Motor neuron (in vitro differentiated cells): Measurements from ENCODE around the gene CHD5. TPM values are rescaled to one million over a fixed set of nuclear protein-coding genes. Genes with fewer than 3 reads are reported as not detected.
A peak's percentile ranks its signal among the peaks of the same experiment; 100 is the strongest.
"Not testable (repeated sequence)": the region's sequence is repeated elsewhere in the genome, so short reads cannot be mapped to it uniquely, and the experiment has no call there.

Source experiments
- ATAC-seq, 8 experiments: fragments of 200-7000 bp; cut with Tn5 transposase; replicated peaks in 6 of 8; 2 replicates each; pipeline ENCODE4 v1.8.0; 2021; ENCODE audit warnings: mild to moderate bottlenecking in 8 of 8, moderate library complexity in 8 of 8
- H3K27ac ChIP-seq, 2 donors: fragments of 250-450 bp; sonication (Bioruptor Pico); 2 replicates each; pipeline ENCODE4 v1.9.0; 2021; ENCODE audit warnings: antibody characterized with exemption in 2 of 2, mild to moderate bottlenecking in 2 of 2, moderate library complexity in 1 of 2
- H3K4me1 ChIP-seq, 2 donors: fragments of 250-450 bp; sonication (Bioruptor Pico); replicated peaks in 1 of 2; 2 replicates each; pipeline ENCODE4 v1.6.1; 2021; ENCODE audit warnings: antibody characterized with exemption in 2 of 2, mild to moderate bottlenecking in 2 of 2, moderate library complexity in 1 of 2
- H3K4me3 ChIP-seq, 5 donors: fragments of 250-450 bp; sonication (Bioruptor Pico); 2 replicates each; pipeline ENCODE4 v1.9.0; 2021; ENCODE audit warnings: antibody characterized with exemption in 5 of 5, mild to moderate bottlenecking in 5 of 5, moderate library complexity in 4 of 5
- WGBS, 10 experiments: fragments of 450-650 bp; shearing (Covaris generic); methylation state at CpG; one replicate each; pipeline ENCODE4 v1.0.0; 2022; 5-methylcytosine and 5-hydroxymethylcytosine counted together
- in situ Hi-C, 9 experiments: fragments of 400-800 bp; cut with MboI; loops; one replicate each; pipeline ENCODE4 v1.15.0; 2021; ENCODE audit warnings: low sequenced_read_pairs in 9 of 9, low pct_unique_long_range_greater_than_20kb in 2 of 9; ENCODE audit not compliant: unreplicated experiment in 9 of 9
- total RNA-seq, 8 experiments: library from RNA; unstranded; fragments of 300-600 nt; gene quantifications; 2 replicates each; pipeline versions ENCODE4 v1.2.3 to v1.2.4, GENCODE V29; 2022

The CHD5 gene
- 10 to 100 TPM in 1 of 8 experiments, 1 to 10 TPM in 1, under 1 TPM in 6; 0.15 to 18.4 (median 0.63) TPM for total RNA-seq

GRCh38 chr1:6180268-6180706 is at the start of gene CHD5:
Gene CHD5, minus strand, starts transcription at chr1:6180321. Its CDS starts 298 bp downstream, at chr1:6180023.
- peaks cover 27 to 28% of the 10 kb centered on the region in 2 donors for H3K4me1 ChIP-seq
- peak in 6 of 8 experiments; percentile 19 to 62 (median 34) for ATAC-seq
- H3K27ac ChIP-seq, result no peak within 1 kb of the TSS
- peak within 1 kb of the TSS; percentile 20 to 44 (median 32) for H3K4me3 ChIP-seq
- no CpG with 5 or more reads among the region's 57 CpGs for WGBS, 10 experiments
- in situ Hi-C loops, result loop anchor here in 3 of 9 experiments (25.0 kb wide), 1 partner anchor 118 kb away; no protein-coding TSS in a partner anchor

GRCh38 chr1:6225651-6226050 is 45.5 kb upstream of the CHD5 start:
- no peak overlapping the region for H3K27ac ChIP-seq
- ATAC-seq, result peak in 3 of 8 experiments; percentile 1 to 12 (median 7)
- no peak overlapping the region for H3K4me3 ChIP-seq
- in situ Hi-C loops, result loop anchor here in 4 of 9 experiments (25.0 kb wide), 4 partner anchors 112 to 262 kb away; partner anchors contain the start of gene PLEKHG5 (in 1 of the 4)
- WGBS, 10 experiments, result 94 to 100% (median 100%) methylated on average over 2 to 6 of the region's 8 CpGs; no CpG with 5 or more reads in 6 of the 10 experiments
- no peaks in the 10 kb centered on the region for H3K4me1 ChIP-seq

GRCh38 chr1:6224718-6225117 is 44.6 kb upstream of the CHD5 start:
- Histone ChIP-seq H3K27ac (no peak overlapping the region), H3K4me1 (no peaks in the 10 kb centered on the region), H3K4me3 (no peak overlapping the region)
- WGBS, 10 experiments, result 60 to 100% (median 86%) methylated on average over 1 to 15 of the region's 15 CpGs; no CpG with 5 or more reads in 3 of the 10 experiments
- in situ Hi-C loops, result loop anchor here in 4 of 9 experiments (25.0 kb wide), 4 partner anchors 113 to 263 kb away; partner anchors contain the start of gene PLEKHG5 (in 1 of the 4)
- ATAC-seq, result peak in 6 of 8 experiments; percentile 1 to 25 (median 11)

- no peak overlapping the region for H3K27ac ChIP-seq
- in situ Hi-C loops, result no loop called here
- H3K4me3 ChIP-seq, result no peak overlapping the region
- peaks cover 4 to 6% of the 10 kb centered on the region in 2 donors for H3K4me1 ChIP-seq
- no peak for ATAC-seq
- 80 to 100% (median 94%) methylated on average over 1 to 11 of the region's 13 CpGs; no CpG with 5 or more reads in 3 of the 10 experiments for WGBS, 10 experiments
Observed at GRCh38 chr1:6223617-6224016, 43.5 kb upstream of the CHD5 start.

GRCh38 chr1:6222636-6223035 is 42.5 kb upstream of the CHD5 start:
- no peak overlapping the region for H3K27ac ChIP-seq
- 58 to 100% (median 95%) methylated on average over 1 to 6 of the region's 6 CpGs; no CpG with 5 or more reads in 4 of the 10 experiments for WGBS, 10 experiments

GRCh38 chr1:6221210-6221784 is 41.2 kb upstream of the CHD5 start:
- peak in 2 of 8 experiments; percentile 1 to 15 for ATAC-seq
- H3K4me3 ChIP-seq, result no peak overlapping the region
- WGBS, 10 experiments, result 67 to 97% (median 86%) methylated on average over 2 to 9 of the region's 12 CpGs; no CpG with 5 or more reads in 1 of the 10 experiments
- H3K4me1 ChIP-seq, result peaks cover 8 to 10% of the 10 kb centered on the region in 2 donors
- in situ Hi-C loops, result no loop called here
- H3K27ac ChIP-seq, result no peak overlapping the region

More at GRCh38 chr1:6222636-6223035, 42.5 kb upstream of the CHD5 start:
- in situ Hi-C loops, result no loop called here
- peak in 3 of 8 experiments; percentile 4 to 11 (median 9) for ATAC-seq
- no peak overlapping the region for H3K4me3 ChIP-seq
- peaks cover 8 to 10% of the 10 kb centered on the region in 2 donors for H3K4me1 ChIP-seq

GRCh38 chr1:6220236-6220635 is 40.1 kb upstream of the CHD5 start:
- in situ Hi-C loops, result no loop called here
- no peak overlapping the region for H3K27ac ChIP-seq
- no peak for ATAC-seq
- H3K4me3 ChIP-seq, result no peak overlapping the region
- WGBS, 10 experiments, result 75 to 98% (median 93%) methylated on average over 3 to 8 of the region's 8 CpGs; no CpG with 5 or more reads in 5 of the 10 experiments
- H3K4me1 ChIP-seq, result peaks cover 8 to 10% of the 10 kb centered on the region in 2 donors

- H3K4me3 ChIP-seq, H3K27ac ChIP-seq, ATAC-seq, in situ Hi-C loops: not testable (repeated sequence)
- 80 to 100% (median 96%) methylated on average over 1 to 11 of the region's 11 CpGs; no CpG with 5 or more reads in 1 of the 10 experiments for whole genome bisulfite sequencing, 10 experiments
- peaks cover 8 to 10% of the 10 kb centered on the region in 2 donors for H3K4me1 ChIP-seq
Observed at GRCh38 chr1:6219641-6220040, 39.5 kb upstream of the CHD5 start.

- peak in 5 of 8 experiments; percentile 49 to 70 (median 61) for ATAC-seq
- peak overlapping the region in 1 of 2 donors; percentile 7 for H3K27ac ChIP-seq
- peaks cover 8 to 10% of the 10 kb centered on the region in 2 donors for H3K4me1 ChIP-seq
- 41 to 100% (median 69%) methylated on average over 3 to 11 of the region's 16 CpGs; no CpG with 5 or more reads in 4 of the 10 experiments for WGBS, 10 experiments
- in situ Hi-C loops, result no loop called here
- no peak overlapping the region for H3K4me3 ChIP-seq
Observed at GRCh38 chr1:6218375-6219164, 38.4 kb upstream of the CHD5 start.

GRCh38 chr1:6212193-6212959 is 32.3 kb upstream of the CHD5 start:
- WGBS, 10 experiments, result 17 to 100% (median 59%) methylated on average over 1 to 18 of the region's 20 CpGs; no CpG with 5 or more reads in 1 of the 10 experiments
- Histone ChIP-seq H3K27ac (peak overlapping the region in 1 of 2 donors; percentile 13), H3K4me3 (no peak overlapping the region), H3K4me1 (peaks cover 29 to 31% of the 10 kb centered on the region in 2 donors)
- in situ Hi-C loops, result no loop called here
- ATAC-seq, result peak in 1 of 8 experiments; percentile 22

- peaks cover 29 to 31% of the 10 kb centered on the region in 2 donors for H3K4me1 ChIP-seq
- ATAC-seq, result no peak
- whole genome bisulfite sequencing, 10 experiments, result 80 to 81% methylated on average over 5 of the region's 16 CpGs; no CpG with 5 or more reads in 8 of the 10 experiments
- in situ Hi-C loops, result no loop called here
- H3K4me3 ChIP-seq, result no peak overlapping the region
- no peak overlapping the region for H3K27ac ChIP-seq
Observed at GRCh38 chr1:6211731-6212130, 31.6 kb upstream of the CHD5 start.
